GM21529 (cell line): ENCODE data around the gene AHCYL2.
"Not testable (repeated sequence)": the region's sequence is repeated elsewhere in the genome, so short reads cannot be mapped to it uniquely, and the experiment has no call there.

ENCODE experiments used
- ATAC-seq: cut with Tn5 transposase; IDR thresholded peaks from one replicate; pipeline ENCODE4 v1.9.1; 2021; ENCODE audit not compliant: unreplicated experiment

AHCYL2 gene

GRCh38 chr7:129282865-129283264 is 58.0 kb downstream of the AHCYL2 start:
- no peak for ATAC-seq

GRCh38 chr7:129283936-129284335 is 59.1 kb downstream of the AHCYL2 start:
- no peak for ATAC-seq

- ATAC-seq: no peak
Observed at GRCh38 chr7:129285111-129285510, 60.3 kb downstream of the AHCYL2 start.

GRCh38 chr7:129292861-129293260 is 68.0 kb downstream of the AHCYL2 start:
- no peak for ATAC-seq

- no peak for ATAC-seq
Observed at GRCh38 chr7:129295015-129295423, 70.2 kb downstream of the AHCYL2 start.

DNA sequence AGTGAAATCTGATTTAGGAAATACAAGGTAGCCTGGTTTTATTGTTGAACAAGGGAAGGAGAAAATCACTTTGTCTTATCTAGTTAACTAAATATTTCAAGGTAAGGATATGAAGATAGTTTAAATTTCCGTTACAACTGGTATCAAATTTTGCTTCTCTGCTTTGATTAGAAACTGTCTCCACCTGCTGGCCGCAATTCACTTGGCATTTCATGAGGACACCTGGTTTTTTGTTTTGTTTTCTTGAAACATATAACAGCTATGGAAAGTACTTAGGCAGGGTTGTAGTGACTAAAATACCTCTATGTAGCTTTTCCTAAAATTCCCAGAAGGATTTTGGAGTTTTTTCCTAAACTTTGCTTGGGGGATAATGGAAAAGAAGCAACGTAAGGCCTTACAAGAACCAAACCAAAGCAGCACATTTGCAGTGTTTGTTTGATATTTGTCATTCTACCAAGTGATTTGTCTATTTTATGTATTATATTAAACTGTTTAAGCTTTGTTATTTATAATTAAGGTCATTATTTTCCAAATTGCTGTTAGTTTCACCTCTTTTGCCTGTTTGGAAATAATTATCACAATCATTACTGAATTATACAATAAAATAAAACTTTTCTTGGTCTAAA is 73.6 kb downstream of the AHCYL2 start:
- ATAC-seq: no peak

- no peak for ATAC-seq
Observed at GRCh38 chr7:129299889-129300288, 75.1 kb downstream of the AHCYL2 start.

DNA sequence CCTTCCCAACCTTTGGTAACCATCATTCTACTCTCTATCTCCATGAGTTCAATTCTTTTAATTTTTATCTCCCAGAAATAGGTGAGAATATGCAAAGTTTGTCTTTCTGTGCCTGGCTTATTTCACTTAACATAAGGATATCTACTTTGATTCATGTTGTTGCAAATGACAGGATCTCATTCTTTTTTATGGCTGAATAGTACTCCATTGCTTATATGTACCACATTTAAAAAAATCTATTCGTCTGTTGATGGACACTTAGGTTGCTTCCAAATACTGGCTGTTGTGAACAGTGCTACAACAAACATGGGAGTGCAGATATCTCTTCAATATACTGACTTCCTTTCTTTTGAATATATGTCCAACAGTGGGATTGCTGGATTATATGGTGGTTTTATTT is 75.5 kb downstream of the AHCYL2 start:
- not testable (repeated sequence) for ATAC-seq

DNA sequence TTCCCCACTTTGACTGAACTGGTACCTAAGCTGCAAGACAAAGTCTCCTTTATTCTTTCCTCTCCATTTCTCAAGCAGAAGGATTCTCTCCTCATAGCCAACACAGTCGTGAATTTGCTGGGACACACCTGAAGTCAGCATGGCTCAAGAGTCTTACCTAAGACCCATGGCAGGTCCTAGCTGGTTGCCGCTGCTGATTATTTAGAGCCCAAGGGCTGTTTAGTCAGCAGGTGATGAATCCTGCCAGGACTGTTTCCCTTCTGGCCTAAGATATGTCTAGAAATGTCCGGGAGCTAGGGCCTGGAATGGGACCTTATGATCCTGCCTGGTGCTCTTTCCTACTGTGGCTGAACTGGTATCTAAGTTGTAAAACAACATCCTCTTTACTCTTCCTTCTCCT is 82.8 kb downstream of the AHCYL2 start:
- ATAC-seq: no peak

DNA sequence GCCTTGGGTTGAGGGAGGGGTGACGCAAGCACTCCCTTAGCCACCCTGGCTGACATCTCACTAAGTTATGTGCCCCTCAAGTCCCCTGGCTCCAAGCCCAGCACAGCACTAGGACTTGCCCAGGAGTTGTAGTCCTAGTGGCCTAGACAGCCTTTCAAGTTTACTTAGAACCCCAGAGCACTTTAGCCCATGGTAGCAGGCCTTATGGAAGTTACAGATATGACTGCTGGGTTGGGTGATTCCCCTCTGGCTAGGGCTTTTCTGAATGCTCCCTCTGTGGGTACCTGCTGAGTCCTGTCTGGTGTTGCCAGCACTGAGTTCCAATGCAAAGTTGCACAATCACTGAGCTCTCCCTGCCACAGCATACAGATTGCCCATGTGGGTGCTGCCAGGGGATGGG is 83.2 kb downstream of the AHCYL2 start:
- ATAC-seq: no peak

GRCh38 chr7:129311429-129311828 is 86.6 kb downstream of the AHCYL2 start:
- ATAC-seq: no peak

DNA sequence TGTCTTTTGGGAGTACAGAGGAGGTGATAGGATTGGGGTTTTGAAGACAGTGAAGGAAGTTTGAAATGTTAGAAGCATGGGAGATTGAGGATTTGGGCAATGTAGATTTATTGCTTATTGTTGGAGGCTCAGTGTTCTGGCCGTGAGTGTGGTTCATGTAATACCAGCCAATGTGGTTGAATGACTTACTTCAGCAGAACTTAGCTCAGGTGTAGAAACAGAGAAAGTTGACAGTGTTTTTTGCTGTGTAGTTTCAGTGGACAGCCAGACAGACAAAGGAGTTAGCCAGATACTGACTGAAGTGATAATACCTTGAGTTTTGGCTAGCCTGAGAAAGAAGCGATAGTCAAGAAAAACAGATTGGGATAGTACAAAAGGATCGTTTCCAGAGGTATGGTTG is 88.5 kb downstream of the AHCYL2 start:
- no peak for ATAC-seq

DNA sequence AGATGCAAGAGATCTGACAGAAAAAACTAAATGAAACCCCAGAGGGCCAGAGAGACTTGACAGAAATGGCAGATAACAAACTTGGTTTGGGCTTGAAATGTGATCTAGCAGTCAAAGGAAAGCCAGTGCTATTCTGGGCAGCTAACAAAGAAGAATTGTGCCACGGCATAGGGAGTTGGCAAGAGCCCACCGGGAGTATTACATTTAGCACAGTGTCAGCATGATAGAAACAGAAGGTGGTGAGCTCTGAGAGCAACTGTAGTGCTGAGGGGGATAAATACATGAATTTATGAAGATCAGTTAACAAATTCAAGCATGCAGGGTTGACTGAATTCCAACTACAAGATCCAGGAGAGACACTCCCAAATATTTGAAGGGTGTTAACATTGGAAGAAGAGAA is 91.1 kb downstream of the AHCYL2 start:
- no peak for ATAC-seq

DNA sequence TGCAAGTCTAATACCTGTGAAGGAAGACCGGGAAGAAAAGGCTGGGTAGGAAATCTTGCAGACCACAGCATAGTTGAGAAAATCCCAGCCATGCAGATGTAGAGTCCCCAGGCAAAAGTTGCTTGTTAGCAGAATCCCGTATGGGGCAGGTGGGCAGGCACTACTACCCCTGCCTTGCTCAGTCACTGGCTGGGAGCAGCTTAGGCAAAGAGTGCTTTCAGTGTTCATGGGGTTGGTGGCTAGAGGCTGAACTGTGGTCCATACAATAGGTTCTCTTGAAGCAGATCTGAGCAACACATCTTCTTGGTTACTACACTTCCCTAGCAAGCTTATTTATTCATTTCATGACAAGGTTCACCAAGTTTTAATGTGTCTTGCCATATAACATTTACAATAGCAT is 92.6 kb downstream of the AHCYL2 start:
- ATAC-seq: no peak

DNA sequence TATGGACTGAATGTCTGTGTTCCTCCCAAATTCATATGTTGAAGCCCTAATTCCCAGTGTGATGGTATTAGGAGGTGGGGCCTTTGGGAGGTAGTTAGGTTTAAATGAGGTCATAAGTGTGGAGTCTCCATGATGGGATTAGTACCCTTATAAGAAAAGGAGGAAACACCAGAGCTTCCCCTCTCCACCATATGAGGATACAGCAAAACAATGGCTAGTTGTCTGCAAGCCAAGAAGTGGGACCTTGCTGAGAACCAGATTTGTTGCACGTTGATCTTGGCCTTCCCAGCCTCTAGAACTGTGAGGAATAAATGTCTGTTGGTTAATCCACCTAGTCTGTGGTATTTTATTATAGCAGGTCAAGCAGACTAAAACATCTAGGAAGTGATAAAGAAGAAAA is 102.2 kb downstream of the AHCYL2 start:
- ATAC-seq: no peak

DNA sequence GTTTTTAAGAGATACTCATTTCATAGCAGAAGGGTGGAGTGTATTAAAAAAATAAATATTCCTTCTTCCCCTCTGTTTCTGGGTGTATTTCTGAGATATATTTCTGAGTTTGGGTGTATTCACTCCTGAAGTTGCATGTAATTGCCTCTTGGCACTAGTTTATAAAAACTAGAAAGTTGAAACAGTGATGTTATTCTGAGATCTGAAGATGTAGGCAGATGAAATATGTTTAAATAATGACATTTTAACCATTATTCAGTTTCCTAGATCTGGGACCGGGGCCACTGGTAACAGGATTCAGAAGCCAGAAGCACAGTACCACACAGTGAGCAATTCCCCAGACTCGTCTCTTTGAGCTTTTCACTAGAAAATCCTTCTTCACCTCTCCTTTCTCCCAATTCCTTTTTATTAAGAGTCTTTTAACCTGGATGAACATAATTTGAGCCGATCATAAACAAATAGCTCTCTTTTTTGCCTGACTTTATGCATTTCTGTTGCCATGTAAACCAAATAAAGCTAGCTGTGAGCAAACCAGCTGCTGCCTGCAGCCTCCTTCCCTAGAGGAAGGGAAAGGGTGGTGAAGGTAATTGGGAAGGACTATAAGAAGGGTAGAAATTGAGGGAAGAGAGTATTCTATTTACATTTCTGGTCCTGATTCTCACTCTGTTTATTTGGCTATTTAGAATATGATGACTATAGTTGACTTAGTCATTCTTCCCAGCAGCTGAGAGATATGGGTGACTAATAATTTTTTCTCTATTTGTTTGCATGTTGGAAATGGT is 107.6 kb downstream of the AHCYL2 start:
- ATAC-seq: no peak

GRCh38 chr7:129334473-129334872 is 109.6 kb downstream of the AHCYL2 start:
- no peak for ATAC-seq

DNA sequence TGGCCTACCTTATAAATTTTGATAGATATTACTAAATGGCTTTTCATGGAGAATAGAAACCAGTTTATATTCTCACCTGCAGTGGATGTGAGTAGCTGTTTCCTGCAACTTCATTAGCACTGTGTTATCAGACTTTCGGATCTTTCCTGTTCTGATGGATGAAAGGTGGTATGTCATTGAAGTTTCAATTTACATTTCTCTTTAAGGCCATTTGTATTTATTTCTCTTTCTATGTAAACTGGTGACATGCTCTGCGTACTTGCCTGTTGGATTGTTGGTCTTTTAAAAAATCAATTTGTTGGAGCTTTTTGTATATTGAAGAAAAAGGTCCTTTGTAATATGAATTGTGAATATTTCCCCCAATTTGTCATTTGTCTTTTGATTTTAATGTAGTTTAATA is 113.6 kb downstream of the AHCYL2 start:
- no peak for ATAC-seq

DNA sequence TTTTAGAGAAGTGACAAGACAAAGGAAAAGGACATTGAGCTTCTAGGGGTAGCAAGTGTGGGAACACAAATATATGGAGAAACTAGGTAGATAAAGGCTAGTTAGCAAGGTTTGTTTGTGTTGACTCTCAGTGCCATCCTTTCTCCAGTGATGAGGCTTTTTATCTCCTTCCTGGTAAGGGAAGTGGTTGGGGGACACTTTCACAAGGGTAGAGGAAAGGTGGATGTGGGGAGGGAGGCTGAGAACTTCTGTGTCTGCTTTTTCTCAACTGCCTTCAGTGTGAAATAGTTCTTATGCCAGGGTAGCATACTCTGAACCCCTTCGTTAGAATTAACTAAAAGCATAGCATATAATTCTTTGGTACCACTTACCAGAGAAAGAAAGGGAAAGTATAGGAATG is 116.4 kb downstream of the AHCYL2 start:
- ATAC-seq: no peak

DNA sequence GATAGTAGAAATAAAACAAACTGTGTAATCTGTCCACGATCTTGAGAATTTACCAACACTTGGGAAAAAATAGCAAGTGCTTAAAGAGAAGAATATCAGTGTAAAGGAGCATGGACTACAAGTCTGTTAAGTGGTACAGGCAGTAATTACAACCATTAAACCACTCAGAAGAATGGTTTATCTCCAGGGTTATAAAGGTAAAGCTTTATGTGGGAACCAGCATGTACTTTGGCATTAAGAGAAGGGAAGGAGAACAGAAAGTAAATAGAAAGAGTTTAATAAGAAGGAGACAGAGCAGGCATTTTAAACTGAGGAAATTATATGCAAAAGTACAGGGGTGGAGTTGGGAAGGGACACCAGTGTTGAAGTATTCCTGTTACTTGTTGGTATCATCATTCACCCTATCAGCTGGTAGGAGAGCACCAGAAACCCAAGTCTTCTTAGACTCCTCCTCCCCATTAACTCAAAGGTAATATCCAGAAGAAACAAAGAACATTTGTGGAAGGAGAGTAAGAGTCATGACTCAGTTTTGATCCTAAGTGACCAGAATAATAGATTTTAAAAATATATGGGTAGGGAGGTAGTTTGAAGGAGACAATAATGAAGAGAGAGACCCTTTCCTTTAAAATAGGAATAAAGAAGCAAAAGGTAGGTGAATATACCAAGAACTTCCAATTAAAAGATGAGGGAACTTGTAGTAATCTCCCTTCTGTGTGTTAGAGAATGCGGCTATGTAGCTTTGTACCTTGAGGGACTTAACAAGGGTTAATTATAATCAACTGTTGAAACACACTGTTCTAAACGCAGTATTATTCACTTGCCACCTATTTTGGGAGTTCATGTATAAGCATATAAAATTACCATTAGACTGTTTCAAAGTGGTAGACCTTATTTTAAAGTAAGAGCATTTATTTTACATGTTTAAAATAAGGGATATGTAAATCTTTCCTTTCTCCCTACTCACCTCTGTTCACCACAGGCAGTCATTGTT is 117.3 kb downstream of the AHCYL2 start:
- no peak for ATAC-seq

GRCh38 chr7:129343099-129343700 is 118.4 kb downstream of the AHCYL2 start:
- ATAC-seq: no peak
